ENCODE data around the gene RNF113B.

Gene RNF113B

GRCh38 chr13:98203646-98204326 lies 26.7 kb upstream of the RNF113B start:
- DNase-seq = no peak

GRCh38 chr13:98201984-98202383 lies 24.9 kb upstream of the RNF113B start:
- DNase-seq = no peak

- no peak for DNase-seq
Observed at GRCh38 chr13:98201189-98201588, 24.1 kb upstream of the RNF113B start.

DNA sequence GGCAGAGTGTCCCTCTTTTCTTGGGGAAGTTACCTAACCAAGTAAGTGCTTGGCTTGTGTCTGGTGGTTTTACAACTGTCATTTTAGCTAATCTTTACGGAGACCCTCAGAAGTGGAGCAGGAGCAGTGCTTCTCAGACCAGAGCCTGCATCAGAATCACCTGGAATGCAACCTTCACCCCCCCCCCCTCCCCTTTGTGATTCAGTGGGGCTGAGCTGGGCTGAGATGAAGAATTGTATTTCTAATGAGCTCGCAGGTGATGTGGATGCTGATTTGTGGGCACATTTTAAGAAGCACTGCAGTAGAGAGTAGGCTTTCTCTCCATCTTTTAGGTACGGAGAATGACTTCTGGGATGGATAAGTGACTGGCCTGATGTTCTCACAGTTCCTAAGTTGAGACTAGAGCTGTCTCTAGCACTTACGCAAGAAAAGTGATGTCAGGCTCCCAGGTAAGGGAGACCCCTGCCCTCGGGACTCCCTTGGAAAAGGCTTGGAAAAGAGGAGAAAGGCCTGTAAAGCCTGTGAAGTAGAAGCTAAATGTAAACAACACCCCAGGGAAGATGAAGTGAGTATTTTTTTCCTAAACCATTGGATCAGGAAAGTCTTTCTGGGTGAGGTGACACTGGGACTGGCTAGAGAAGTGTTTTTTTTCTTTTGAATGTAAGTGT lies 23.3 kb upstream of the RNF113B start:
- DNase-seq = no peak

GRCh38 chr13:98199480-98199879 lies 22.4 kb upstream of the RNF113B start:
- no peak for DNase-seq

- no peak for DNase-seq
Observed at GRCh38 chr13:98198683-98199082, 21.6 kb upstream of the RNF113B start.

GRCh38 chr13:98195054-98195791 lies 18.2 kb upstream of the RNF113B start:
- DNase-seq = no peak

GRCh38 chr13:98192008-98192407 lies 14.9 kb upstream of the RNF113B start:
- no peak for DNase-seq

DNA sequence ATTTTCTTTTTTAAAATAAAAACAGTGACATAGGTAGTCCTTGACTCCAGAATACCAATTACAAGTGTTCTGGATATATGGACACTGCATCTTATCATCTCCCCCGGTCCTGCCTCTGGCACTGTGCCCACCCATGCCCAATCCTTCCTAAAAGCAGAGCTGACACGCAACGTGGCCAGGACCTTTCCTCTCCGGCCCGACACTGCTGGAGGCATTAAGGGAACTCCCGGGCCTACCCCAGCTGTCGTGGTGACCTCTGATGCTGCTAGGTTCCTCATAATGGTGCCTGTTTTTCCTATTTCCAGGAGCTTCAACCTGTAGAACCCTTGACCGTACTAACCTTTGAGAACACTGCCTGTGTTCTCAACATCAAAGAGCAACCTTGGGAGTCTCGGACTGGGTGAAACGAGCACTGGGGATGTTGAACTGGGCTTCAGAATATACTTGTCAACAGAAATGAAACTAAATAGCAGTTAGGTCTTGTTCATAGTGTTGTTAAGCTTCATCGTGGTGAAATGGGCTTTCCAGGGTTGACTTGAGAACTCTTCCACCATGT lies 13.9 kb upstream of the RNF113B start:
- DNase-seq = no peak

DNA sequence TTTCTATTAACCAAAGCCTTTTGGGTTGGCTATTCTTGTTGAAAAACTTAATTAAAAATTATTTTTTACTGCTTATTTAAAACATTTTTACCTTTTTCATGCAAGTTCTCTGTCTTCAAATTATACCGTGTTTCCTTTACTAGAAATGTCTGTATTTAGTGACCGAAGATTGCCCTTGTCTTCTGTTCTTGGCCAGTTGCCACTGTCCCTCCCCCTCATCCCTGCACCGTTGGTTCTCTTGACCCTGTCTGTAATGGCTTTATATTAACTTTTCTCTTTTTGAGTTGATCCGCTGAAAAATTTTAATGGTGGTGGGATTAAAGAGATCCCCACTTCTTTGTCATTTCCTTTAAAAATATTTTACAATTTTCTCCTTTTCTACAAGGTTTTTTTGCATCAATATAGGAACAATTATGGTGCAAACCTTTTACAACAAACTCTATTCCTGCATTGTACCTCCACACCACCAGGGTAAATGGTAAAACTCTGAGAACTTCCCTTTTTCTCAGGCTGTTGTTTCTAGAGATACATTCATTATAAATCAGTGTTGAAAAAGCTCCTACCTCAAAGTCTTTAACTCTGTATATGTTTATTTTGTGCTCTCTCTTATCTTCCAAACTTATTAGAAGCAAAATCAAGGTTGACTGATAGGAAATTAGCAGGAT lies 12.9 kb upstream of the RNF113B start:
- no peak for DNase-seq

GRCh38 chr13:98188544-98189166 lies 11.6 kb upstream of the RNF113B start:
- DNase-seq = no peak

- DNase-seq = no peak
Observed at GRCh38 chr13:98187965-98188261, 10.8 kb upstream of the RNF113B start.

DNA sequence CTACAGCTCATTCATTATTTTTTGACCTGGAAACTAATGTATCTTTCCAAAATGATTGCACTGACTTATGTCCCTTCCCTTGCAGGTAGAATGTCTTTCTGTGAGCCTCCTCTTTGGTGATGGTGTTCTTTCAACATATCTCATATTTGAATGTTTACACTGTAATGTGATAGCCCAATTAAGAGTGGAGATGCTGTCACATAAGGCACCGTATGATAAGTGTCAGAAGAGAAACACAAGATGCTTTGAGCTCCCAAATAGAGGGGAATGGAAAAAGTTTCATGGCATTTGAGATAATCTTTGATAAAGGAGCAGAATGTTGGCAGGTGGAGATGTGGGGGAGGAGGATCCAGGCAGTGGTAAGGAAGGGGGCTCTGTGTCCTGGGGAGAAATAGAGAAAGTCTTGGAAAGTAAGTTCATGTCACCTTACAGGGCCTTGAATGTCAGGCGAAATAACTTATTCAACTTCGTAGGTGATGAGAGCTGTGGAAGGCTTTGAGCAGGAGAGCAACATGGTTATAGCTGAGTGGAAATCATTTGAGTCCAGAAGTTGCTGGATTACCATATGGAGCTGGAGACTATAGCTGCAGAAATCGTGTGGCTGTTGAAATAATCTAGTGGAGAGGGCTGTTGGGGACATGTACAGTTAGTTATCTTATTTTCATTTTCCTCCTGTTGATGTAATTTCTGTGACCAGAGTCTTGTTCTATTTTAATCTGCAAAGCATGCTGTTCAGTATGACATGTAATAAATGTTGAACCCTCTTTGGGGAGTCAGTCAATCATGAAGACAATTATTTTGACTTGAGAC lies 10.3 kb upstream of the RNF113B start:
- DNase-seq = no peak

GRCh38 chr13:98184792-98185191 lies 7.7 kb upstream of the RNF113B start:
- no peak for DNase-seq

DNA sequence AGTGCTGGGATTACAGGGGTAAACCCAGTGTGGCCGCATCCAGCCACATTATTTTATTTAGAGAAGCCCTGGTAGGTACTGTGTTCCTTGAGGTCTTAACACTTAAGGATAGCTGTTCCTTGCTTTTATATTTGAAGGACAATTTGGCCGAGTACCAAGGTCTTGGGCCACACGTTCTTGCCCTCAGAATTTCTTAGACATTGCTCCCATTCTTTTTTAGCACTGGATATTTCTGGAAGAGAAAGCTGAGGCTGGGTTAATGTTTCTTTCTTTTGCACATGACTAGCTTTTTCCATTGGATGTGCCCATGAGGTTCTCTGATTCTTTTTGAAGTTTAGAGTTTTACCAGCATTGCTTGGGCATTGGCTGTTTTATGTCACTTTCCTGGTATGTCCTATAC lies 5.5 kb upstream of the RNF113B start:
- no peak for DNase-seq

GRCh38 chr13:98182153-98182552 lies 5.1 kb upstream of the RNF113B start:
- DNase-seq = no peak

- no peak for DNase-seq
Observed at GRCh38 chr13:98181111-98181815, 4.2 kb upstream of the RNF113B start.

DNA sequence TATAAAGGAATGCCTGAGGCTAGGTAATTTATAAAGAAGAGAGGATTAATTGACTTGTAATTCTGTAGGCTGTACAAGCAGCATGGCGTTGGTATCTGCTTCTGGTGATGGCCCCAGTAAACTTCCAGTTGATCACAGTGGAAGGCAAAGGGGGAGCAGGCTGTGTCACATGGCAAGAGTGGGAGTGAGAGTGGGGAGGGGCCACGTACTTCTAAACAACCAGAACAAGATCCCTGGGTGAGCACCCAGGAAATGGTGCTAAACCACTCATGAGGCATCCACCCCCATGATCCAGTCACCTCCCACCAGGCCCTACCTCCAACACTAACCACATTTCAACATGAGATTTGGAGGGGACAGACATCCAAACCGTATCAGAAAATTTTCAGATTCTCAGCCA lies 3.0 kb upstream of the RNF113B start:
- no peak for DNase-seq

DNA sequence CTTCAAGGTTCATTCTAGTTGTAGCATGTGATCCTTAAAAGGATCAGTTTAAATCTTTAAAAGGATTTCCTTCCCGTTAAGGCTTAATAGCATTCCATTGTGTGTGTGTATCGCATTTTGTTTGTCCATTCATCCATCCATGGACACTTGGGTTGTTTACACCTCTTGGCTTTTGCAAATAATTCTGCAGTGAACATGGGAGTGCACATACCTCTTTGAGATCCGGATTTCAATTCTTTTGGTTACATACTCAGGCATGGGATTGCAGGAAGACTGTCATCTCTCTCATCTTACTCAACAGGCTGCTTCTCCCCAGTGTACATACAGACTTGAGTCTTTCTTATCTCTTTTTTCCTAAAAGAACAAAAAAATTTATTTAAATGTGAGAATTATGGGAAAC lies 1.2 kb downstream of the RNF113B start:
- no peak for DNase-seq

GRCh38 chr13:98175043-98175442 lies 2.0 kb downstream of the RNF113B start:
- no peak for DNase-seq

DNA sequence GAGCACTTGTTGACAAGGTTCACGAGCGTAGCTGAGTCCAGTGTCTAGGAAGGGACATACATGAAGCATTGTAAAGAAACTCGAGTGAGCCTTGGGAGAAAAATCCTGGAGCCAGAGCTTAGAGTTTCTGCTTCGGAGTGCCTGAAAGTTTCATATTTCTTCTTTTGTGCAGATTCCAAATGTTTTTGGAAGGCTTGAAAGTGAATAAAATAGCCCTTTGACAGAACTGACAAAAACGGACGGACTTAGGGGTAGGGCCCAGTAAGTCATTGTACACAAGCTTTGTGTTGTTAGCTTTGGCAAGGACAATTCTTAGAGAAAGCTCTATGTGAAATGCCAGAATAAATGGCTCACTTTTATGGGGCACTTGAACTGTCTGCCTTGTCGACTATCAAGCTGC lies 2.8 kb downstream of the RNF113B start:
- no peak for DNase-seq
